ENCODE results near the gene PFKFB4. TPM values are rescaled to one million over a fixed set of nuclear protein-coding genes. Genes with fewer than 3 reads are reported as not detected.
"Not testable (repeated sequence)": the region's sequence is repeated elsewhere in the genome, so short reads cannot be mapped to it uniquely, and the experiment has no call there.

The PFKFB4 gene
- total and polyA plus RNA-seq, 3 experiments from 2014 or later: 1.3 to 2.2 (median 1.8) TPM

DNA sequence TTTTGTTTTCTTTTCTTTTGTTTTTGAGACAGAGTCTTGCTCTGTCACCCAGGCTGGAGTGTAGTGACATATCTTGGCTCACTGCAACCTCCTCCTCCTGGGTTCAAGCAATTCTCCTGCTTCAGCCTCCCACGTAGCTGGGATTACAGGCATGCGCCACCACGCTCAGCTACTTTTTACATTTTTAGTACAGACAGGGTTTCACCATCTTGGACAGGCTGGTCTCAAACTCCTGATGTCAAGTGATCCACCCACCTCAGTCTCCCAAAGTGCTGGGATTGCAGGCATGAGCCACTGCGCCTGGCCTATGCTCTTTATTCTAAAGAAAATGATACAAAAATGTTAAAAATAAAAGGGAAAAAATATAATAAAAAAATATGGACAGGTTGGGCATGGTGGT lies 25.9 kb downstream of the PFKFB4 start:
- H3K36me3 ChIP-seq (ENCODE audit: insufficient read depth, low read length); H3K4me3 Mint-ChIP-seq; H3K9me3 Mint-ChIP-seq; DNase-seq; H3K4me1 Mint-ChIP-seq; H3K36me3 Mint-ChIP-seq; H3K27me3 ChIP-seq (ENCODE audit: insufficient read depth, low read length, poor library complexity, severe bottlenecking); POLR2A ChIA-PET; H3K27ac ChIP-seq (ENCODE audit: low read depth, low read length); H3K4me1 ChIP-seq (ENCODE audit: insufficient read depth, low read length); H3K4me3 ChIP-seq (ENCODE audit: low read length); H3K9me3 ChIP-seq (ENCODE audit: low read length); H3K27me3 Mint-ChIP-seq; H3K27ac Mint-ChIP-seq: not testable (repeated sequence)
- CTCF ChIA-PET: interaction anchor here (0.9 to 1.3 kb wide), 3 partner anchors 15 to 23 kb away, joined by 3 to 4 read pairs (median 3); no protein-coding TSS in a partner anchor

- H3K36me3 ChIP-seq (ENCODE audit: insufficient read depth, low read length): no peaks in the 10 kb centered on the region
- no peak overlapping the region for H3K27ac ChIP-seq (ENCODE audit: low read depth, low read length)
- H3K27me3 Mint-ChIP-seq: peaks cover 0 to 4% of the 10 kb centered on the region in 2 donors
- no peak for DNase-seq
- peaks cover 0 to 3% (median 1%) of the 10 kb centered on the region in 3 donors for H3K4me1 Mint-ChIP-seq
- H3K9me3 ChIP-seq (ENCODE audit: low read length): no peaks in the 10 kb centered on the region
- no peaks in the 10 kb centered on the region for H3K36me3 Mint-ChIP-seq
- H3K27me3 ChIP-seq (ENCODE audit: insufficient read depth, low read length, poor library complexity, severe bottlenecking): no peaks in the 10 kb centered on the region
- no peak overlapping the region for H3K4me3 Mint-ChIP-seq
- no peak overlapping the region for H3K4me3 ChIP-seq (ENCODE audit: low read length)
- no peaks in the 10 kb centered on the region for H3K9me3 Mint-ChIP-seq
- CTCF ChIA-PET: interaction anchor here (1.4 to 1.9 kb wide), 3 partner anchors 20 to 92 kb away, joined by 3 to 5 read pairs (median 4); no protein-coding TSS in a partner anchor
- POLR2A ChIA-PET: no interaction called here
- H3K4me1 ChIP-seq (ENCODE audit: insufficient read depth, low read length): no peaks in the 10 kb centered on the region
- H3K27ac Mint-ChIP-seq: peak overlapping the region in 1 of 8 donors; percentile 58
Observed at GRCh38 chr3:48528754-48529153, 27.8 kb downstream of the PFKFB4 start.

GRCh38 chr3:48528048-48528447 lies 28.6 kb downstream of the PFKFB4 start:
- no peaks in the 10 kb centered on the region for H3K9me3 Mint-ChIP-seq
- no peaks in the 10 kb centered on the region for H3K4me1 ChIP-seq (ENCODE audit: insufficient read depth, low read length)
- H3K36me3 Mint-ChIP-seq: no peaks in the 10 kb centered on the region
- H3K4me3 Mint-ChIP-seq: no peak overlapping the region
- H3K27me3 Mint-ChIP-seq: peaks cover 0 to 4% of the 10 kb centered on the region in 2 donors
- DNase-seq: no peak
- no peak overlapping the region for H3K4me3 ChIP-seq (ENCODE audit: low read length)
- peaks cover 0 to 3% (median 1%) of the 10 kb centered on the region in 3 donors for H3K4me1 Mint-ChIP-seq
- CTCF ChIA-PET: interaction anchor here (1.4 to 1.9 kb wide), 2 partner anchors 21 to 92 kb away, joined by 3 to 4 read pairs; no protein-coding TSS in a partner anchor
- POLR2A ChIA-PET: no interaction called here
- no peaks in the 10 kb centered on the region for H3K27me3 ChIP-seq (ENCODE audit: insufficient read depth, low read length, poor library complexity, severe bottlenecking)
- H3K36me3 ChIP-seq (ENCODE audit: insufficient read depth, low read length): no peaks in the 10 kb centered on the region
- H3K27ac ChIP-seq (ENCODE audit: low read depth, low read length): no peak overlapping the region
- no peak overlapping the region for H3K27ac Mint-ChIP-seq
- no peaks in the 10 kb centered on the region for H3K9me3 ChIP-seq (ENCODE audit: low read length)

GRCh38 chr3:48524970-48525369 lies 31.6 kb downstream of the PFKFB4 start:
- H3K36me3 ChIP-seq (ENCODE audit: insufficient read depth, low read length): no peaks in the 10 kb centered on the region
- H3K9me3 ChIP-seq (ENCODE audit: low read length): no peaks in the 10 kb centered on the region
- ChIA-PET POLR2A (no interaction called here), CTCF (interaction anchor here (1.0 kb wide), 1 partner anchor 24 kb away, joined by 3 read pairs; no protein-coding TSS in a partner anchor)
- H3K27ac ChIP-seq (ENCODE audit: low read depth, low read length): no peak overlapping the region
- H3K27ac Mint-ChIP-seq: no peak overlapping the region
- H3K9me3 Mint-ChIP-seq: no peaks in the 10 kb centered on the region
- no peaks in the 10 kb centered on the region for H3K36me3 Mint-ChIP-seq
- H3K4me3 ChIP-seq (ENCODE audit: low read length): no peak overlapping the region
- peaks cover under 1 to 3% (median 2%) of the 10 kb centered on the region in 3 donors for H3K4me1 Mint-ChIP-seq
- H3K4me1 ChIP-seq (ENCODE audit: insufficient read depth, low read length): peaks cover 3% of the 10 kb centered on the region
- no peaks in the 10 kb centered on the region for H3K27me3 Mint-ChIP-seq
- DNase-seq: no peak
- H3K4me3 Mint-ChIP-seq: no peak overlapping the region
- H3K27me3 ChIP-seq (ENCODE audit: insufficient read depth, low read length, poor library complexity, severe bottlenecking): no peaks in the 10 kb centered on the region

DNA sequence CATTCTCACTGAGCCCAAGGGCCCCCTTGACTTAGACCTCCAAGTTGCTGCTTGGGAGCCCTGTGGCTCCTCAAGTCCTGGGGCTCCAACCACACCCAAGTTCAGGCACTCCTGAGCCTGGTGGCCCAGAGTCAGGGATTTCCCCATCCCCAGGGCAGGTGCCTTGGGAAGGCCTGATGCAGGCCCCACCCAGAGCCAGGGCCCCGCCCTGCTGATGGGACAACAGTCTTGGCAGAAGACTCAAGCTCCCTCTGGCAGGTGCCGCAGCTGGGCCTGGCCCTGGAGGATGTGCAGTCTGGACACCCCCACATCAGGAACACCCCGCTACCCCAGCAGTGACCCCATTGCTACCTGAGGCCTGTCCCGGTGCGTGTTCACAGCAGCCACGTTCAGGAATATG lies 35.0 kb downstream of the PFKFB4 start:
- Mint-ChIP-seq H3K9me3 (no peaks in the 10 kb centered on the region), H3K27me3 (no peaks in the 10 kb centered on the region), H3K36me3 (no peaks in the 10 kb centered on the region), H3K27ac (peak overlapping the region in 1 of 8 donors; percentile 43), H3K4me1 (peaks cover 31 to 33% (median 32%) of the 10 kb centered on the region in 3 donors), H3K4me3 (no peak overlapping the region)
- no peaks in the 10 kb centered on the region for H3K36me3 ChIP-seq (ENCODE audit: insufficient read depth, low read length)
- DNase-seq: no peak
- CTCF ChIA-PET: no interaction called here
- H3K9me3 ChIP-seq (ENCODE audit: low read length): no peaks in the 10 kb centered on the region
- H3K27ac ChIP-seq (ENCODE audit: low read depth, low read length): no peak overlapping the region
- no peaks in the 10 kb centered on the region for H3K27me3 ChIP-seq (ENCODE audit: insufficient read depth, low read length, poor library complexity, severe bottlenecking)
- H3K4me3 ChIP-seq (ENCODE audit: low read length): no peak overlapping the region
- POLR2A ChIA-PET: no interaction called here
- peaks cover 36% of the 10 kb centered on the region for H3K4me1 ChIP-seq (ENCODE audit: insufficient read depth, low read length)

DNA sequence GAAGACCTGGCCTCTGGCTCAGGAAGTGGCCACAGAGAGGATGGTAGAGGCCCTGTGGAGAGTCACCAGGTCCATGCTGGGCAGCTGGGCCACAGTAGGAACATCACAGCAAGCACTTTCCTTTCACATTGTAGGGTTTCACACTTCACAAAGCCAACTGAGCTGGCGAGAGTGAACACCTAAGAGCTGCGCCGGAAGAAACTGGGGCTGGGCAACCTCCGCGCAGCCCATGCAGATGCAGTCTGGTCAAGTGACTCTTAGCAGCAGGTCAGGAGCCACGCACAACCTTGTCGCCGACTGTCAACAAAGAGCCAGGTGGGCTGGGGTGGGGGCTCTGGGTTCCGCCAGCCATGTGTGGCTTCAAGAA lies 37.3 kb downstream of the PFKFB4 start:
- H3K27me3 Mint-ChIP-seq: no peaks in the 10 kb centered on the region
- Histone ChIP-seq H3K27ac (ENCODE audit: low read depth, low read length) (no peak overlapping the region), H3K36me3 (ENCODE audit: insufficient read depth, low read length) (no peaks in the 10 kb centered on the region), H3K4me1 (ENCODE audit: insufficient read depth, low read length) (peaks cover 60% of the 10 kb centered on the region), H3K9me3 (ENCODE audit: low read length) (no peaks in the 10 kb centered on the region), H3K4me3 (ENCODE audit: low read length) (no peak overlapping the region), H3K27me3 (ENCODE audit: insufficient read depth, low read length, poor library complexity, severe bottlenecking) (no peaks in the 10 kb centered on the region)
- no peaks in the 10 kb centered on the region for H3K36me3 Mint-ChIP-seq
- H3K9me3 Mint-ChIP-seq: no peaks in the 10 kb centered on the region
- H3K4me1 Mint-ChIP-seq: peaks cover 51 to 56% (median 55%) of the 10 kb centered on the region in 3 donors
- POLR2A ChIA-PET: no interaction called here
- H3K4me3 Mint-ChIP-seq: no peak overlapping the region
- CTCF ChIA-PET: interaction anchor here (1.1 kb wide), 1 partner anchor 83 kb away, joined by 4 read pairs; no protein-coding TSS in a partner anchor
- no peak for DNase-seq
- H3K27ac Mint-ChIP-seq: peak overlapping the region in 1 of 8 donors; percentile 60

GRCh38 chr3:48518638-48519276 lies 37.8 kb downstream of the PFKFB4 start:
- Histone ChIP-seq H3K9me3 (ENCODE audit: low read length) (no peaks in the 10 kb centered on the region), H3K4me3 (ENCODE audit: low read length) (no peak overlapping the region), H3K27me3 (ENCODE audit: insufficient read depth, low read length, poor library complexity, severe bottlenecking) (no peaks in the 10 kb centered on the region), H3K4me1 (ENCODE audit: insufficient read depth, low read length) (peaks cover 65% of the 10 kb centered on the region), H3K27ac (ENCODE audit: low read depth, low read length) (no peak overlapping the region), H3K36me3 (ENCODE audit: insufficient read depth, low read length) (no peaks in the 10 kb centered on the region)
- Mint-ChIP-seq H3K36me3 (no peaks in the 10 kb centered on the region), H3K9me3 (no peaks in the 10 kb centered on the region), H3K27me3 (no peaks in the 10 kb centered on the region), H3K27ac (peak overlapping the region in 5 of 8 donors; percentile 12 to 77 (median 59)), H3K4me1 (peaks cover 56 to 61% (median 60%) of the 10 kb centered on the region in 3 donors), H3K4me3 (peak overlapping the region in 4 of 7 donors; percentile 28 to 35 (median 32))
- POLR2A ChIA-PET: no interaction called here
- no peak for DNase-seq
- CTCF ChIA-PET: interaction anchor here (1.1 kb wide), 1 partner anchor 83 kb away, joined by 4 read pairs; no protein-coding TSS in a partner anchor

DNA sequence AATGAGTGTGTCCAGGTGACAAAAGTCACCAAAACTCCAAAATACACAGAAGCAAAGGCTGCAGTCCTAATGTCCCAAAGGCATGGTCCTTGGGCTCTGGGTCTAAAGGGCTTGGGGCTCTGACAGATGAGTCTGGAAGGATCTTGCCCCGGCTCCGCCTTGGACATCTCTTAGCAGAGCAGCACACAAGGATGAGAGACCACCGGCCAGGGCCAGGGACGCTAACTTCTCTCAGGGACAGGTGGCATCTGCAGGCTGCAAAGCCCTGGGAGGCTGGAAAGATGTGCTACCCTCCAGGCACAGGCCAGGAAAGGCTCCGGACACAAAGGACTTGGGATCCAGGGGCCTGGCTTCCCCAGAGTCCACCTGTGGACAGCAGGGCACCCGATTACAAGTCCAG lies 38.5 kb downstream of the PFKFB4 start:
- Histone ChIP-seq H3K4me1 (ENCODE audit: insufficient read depth, low read length) (peaks cover 67% of the 10 kb centered on the region), H3K9me3 (ENCODE audit: low read length) (no peaks in the 10 kb centered on the region), H3K27me3 (ENCODE audit: insufficient read depth, low read length, poor library complexity, severe bottlenecking) (no peaks in the 10 kb centered on the region), H3K36me3 (ENCODE audit: insufficient read depth, low read length) (no peaks in the 10 kb centered on the region), H3K27ac (ENCODE audit: low read depth, low read length) (no peak overlapping the region), H3K4me3 (ENCODE audit: low read length) (no peak overlapping the region)
- Mint-ChIP-seq H3K36me3 (no peaks in the 10 kb centered on the region), H3K9me3 (no peaks in the 10 kb centered on the region), H3K4me3 (peak overlapping the region in 3 of 7 donors; percentile 33 to 35 (median 34)), H3K4me1 (peaks cover 57 to 64% (median 63%) of the 10 kb centered on the region in 3 donors), H3K27ac (peak overlapping the region in 4 of 8 donors; percentile 30 to 82 (median 53)), H3K27me3 (no peaks in the 10 kb centered on the region)
- ChIA-PET CTCF (interaction anchor here (2.3 kb wide), 1 partner anchor 82 kb away, joined by 9 read pairs; no protein-coding TSS in a partner anchor), POLR2A (no interaction called here)
- no peak for DNase-seq
